NCI-H2196 (cell line): ENCODE results near the gene C22orf15.

Experiments
- DNase-seq: peaks from one replicate; lab custom pipeline; 2025; ENCODE audit not compliant: unreplicated experiment; lab: John Stamatoyannopoulos, UW

Gene C22orf15

DNA sequence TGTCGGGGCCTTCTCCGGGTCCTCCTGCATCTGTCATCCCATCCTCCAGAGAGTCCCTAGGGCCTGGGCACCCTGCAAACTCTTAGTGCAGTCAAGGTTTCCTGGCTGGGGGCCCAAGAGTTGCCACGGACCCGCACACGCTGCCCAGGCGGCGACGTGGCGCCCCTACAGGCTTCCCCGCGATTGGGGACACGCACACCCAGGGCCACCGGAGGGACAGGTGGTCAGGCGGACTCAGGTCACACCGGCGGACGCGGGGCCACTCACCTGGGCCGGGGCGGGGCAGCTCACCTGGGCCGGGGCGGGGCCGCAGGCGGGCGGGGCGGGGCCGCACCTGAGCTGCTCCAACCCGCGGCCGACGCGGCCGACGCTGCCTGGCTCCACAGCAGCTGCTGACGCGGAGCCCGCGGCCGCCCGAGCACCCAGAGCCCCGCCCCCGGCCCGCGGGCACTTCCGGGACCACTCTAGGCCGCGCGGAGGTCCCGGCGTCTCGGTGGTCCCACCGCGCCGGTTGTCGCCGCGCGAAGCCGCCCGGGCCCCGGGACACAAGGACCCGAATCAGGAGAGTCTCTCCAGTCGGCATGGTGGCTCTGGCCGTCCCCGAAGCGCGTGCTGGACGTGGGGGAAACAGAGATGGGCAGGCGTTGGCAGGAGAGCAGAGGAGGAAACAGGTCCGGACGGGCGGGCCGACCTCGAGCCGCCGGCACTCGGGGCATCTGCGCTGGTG, 11.9 kb upstream of the C22orf15 start, which contains the start of gene ZNF70:
Gene ZNF70 (minus strand): TSS at position 399 of the 727 bp plus-strand sequence. CDS start 5,972 bp downstream, outside the sequence.
- DNase-seq = peak; percentile 82

DNA sequence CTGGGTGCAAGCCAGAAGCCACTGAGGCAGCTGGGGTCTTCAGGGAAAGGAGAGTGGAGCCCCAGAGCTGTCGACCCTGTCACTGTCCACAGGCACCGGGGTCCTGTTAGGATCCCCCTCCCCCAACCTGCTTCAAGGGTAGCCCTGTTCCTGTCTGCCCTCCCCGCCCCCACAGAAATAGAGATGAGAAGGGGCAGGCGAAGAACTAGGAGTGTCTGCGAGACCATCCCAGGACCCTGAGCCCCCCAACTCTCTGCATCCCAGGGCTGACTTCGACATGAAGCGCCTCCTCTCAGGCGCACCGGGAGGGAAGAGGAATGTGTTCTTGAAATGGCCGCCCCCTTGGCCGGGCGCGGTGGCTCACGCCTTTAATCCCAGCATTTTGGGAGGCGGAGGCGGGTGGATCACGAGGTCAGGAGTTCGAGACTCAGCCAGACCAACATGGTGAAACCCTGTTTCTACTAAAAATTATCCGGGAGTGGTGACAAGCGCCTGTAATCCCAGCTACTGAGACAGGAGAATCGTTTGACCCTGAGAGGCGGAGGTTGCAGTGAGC, 11.3 kb upstream of the C22orf15 start:
- DNase-seq = no peak

GRCh38 chr22:23752090-23752691, 10.6 kb upstream of the C22orf15 start:
- DNase-seq = no peak

- DNase-seq = no peak
Observed at GRCh38 chr22:23752750-23753149, 10.0 kb upstream of the C22orf15 start.

DNA sequence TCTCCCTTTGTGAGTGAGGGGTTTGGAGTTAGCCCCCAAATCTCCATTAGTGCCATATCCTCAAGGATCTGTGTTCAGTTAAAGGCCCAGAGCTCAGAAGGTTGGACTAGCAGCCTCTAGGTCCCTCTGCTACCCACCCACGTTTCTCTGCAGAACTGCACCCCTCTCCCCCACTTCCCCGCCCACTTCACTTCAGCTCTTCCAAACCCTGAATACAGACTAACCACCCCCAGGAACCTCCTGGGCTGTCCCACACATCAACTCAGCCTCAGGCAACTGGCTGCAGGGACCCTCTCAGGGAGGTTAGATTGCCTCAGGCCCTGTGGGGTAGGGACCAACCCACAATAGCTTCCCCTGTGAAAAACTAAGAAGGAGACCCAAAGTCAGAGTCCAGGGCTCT, 9.4 kb upstream of the C22orf15 start:
- DNase-seq = no peak

DNA sequence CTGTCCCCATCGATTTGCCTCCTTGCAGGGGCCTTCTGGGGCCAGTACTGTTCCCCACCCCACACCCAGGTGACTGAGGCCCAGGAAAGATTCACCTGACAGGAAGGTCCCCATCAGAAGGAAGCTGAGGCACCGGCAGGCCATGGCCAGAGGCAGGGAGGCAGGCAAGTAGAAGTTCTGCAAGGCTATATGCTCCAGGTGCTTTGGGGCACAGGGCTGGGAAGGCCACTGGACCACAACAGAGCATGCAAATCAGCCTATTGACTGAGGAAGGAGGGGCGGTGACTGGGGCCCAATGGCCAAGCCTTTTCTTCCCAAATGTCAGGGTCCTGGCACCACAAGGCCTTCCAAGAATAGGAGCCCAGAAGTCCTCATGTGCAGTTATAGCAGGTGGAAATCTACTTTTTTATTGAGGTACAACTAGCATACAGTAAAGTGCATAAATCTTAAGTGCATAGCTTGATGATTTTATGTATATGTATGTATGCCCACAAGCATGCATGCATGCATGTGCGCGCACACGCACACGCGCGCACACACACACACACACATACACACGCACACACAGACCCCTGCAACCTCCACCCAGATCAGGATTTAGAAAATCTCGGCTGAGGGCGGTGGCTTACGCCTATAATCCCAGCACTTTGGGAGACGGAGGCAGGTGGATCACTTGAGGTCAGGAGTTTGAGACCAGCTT, 8.4 kb upstream of the C22orf15 start, which contains the start of gene VPREB3:
Gene VPREB3 (minus strand): TSS at position 206 of the 700 bp plus-strand sequence. CDS start 62 bp downstream, at position 144.
- no peak for DNase-seq

DNA sequence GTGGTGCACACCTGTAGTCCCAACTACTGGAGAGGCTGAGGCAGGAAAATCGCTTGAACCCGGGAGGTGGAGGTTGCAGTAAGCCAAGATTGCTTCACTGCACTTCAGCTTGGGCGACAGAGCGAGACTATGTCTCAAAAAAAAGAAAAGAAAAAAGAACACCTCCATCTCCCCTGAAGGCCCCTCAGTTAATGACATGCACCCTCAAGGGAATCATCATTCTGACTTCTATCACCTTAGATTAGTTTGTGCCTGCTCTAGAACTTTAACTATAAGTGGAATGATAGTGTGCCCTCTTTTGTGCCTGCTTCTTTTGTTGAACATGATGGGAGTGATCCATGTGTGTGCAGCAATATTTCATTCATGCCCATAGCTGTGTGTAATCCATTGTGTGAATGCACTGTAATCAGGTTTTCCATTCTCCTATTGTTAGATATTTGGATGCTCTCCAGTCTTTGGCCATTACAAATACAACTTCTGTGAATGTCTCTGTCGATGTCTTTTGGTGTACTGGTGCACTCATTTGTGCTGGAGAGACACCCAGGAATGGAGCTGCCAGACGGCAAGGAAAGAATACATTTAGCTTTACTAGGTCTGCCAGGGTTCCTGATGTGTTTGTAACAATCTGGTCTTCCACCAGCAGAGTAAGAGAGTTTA, 7.7 kb upstream of the C22orf15 start:
- DNase-seq = no peak

DNA sequence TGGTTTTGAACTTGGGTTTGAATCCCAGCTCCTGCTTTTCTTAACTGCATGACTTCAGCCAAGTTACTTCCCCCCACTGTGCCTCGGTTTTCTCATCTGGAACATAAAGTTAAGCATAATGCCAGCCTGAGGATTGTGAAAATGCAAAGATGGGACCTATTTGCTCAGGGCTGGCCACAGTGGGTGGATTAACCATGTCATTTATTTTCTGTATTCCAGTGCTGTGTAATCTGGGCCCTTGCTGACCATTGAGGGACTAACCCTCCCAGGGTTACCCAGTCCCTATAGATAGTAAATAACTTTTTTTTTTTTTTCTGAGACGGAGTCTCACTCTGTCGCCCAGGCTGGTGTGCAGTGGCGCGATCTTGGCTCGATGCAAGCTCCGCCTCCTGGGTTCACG, 7.1 kb upstream of the C22orf15 start:
- DNase-seq = no peak

DNA sequence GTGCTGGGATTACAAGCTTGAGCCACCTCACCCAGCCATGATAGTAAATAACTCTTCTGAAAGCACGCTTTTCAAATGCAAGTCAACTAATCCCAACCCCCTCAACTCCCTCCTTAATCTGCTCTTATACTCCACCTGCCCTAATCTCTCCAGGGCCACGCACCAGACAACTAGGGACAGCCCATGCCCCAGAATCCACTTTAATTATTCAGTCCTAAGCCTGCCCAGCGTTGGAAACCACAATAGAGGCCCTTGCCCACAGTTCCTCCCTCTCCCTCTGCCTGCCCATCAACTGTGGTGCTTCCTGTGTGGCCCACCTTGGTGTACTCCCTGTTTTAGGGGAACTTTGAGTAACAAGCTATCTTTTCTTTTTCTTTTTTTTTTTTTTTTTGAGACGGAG, 5.9 kb upstream of the C22orf15 start:
- DNase-seq = no peak

DNA sequence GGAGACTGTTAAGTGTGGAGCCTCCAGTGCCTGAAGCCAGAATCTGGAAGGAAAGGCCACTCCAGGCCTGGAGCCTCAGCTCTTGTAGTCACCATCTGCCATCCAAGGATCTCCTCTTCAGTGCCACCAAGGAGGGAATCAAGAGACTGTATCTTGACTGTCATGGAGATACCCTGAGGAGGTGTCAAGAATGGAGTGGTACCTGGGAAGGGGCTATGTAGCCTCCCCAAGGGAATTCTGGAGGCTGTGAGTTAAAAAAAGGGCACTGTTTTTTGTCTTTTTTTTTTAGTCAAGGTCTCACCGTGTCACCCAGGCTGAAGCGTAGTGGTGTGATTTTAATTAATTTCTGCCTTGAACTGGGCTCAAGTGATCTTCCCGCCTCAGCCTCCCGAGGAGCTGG, 3.2 kb upstream of the C22orf15 start:
- no peak for DNase-seq

- DNase-seq = no peak
Observed at GRCh38 chr22:23760056-23760455, 2.7 kb upstream of the C22orf15 start.

DNA sequence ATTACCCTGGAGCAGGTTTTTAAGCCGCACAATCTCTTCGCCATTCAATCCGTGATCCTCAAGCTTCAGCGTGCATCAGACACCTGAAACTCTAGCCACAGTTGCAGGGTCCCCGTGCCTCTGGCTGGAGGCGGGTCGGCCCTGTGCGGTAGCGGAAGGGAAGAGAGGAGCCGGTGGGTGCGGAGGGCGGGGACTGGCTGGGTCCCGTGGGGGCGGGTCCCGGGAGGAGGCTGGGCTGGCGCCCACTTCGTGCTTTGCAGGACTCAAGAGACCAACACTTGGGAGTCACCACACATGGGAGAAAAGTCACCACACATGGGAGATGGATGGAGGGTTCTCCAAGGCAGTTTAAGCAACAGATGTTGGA, 772 bp downstream of the C22orf15 start:
- DNase-seq = no peak

DNA sequence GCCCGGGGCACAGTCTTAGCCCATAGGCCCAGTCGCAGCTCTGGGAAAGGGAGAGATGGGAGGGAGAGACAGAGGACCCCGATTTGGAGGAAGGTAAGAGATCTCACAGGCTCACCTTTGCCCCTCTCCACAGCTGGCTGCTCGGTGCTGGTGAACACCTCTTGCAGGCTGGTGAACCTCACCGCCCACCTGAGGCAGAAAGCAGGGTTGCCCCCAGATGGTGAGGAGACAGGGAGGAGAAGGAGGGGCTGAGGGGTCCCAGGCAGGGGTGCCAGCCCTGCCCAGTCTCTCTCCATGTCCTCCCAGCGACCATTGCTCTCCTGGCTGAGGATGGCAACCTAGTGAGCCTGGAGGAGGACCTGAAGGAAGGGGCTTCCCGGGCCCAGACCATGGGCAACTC, 1.2 kb downstream of the C22orf15 start:
- no peak for DNase-seq

DNA sequence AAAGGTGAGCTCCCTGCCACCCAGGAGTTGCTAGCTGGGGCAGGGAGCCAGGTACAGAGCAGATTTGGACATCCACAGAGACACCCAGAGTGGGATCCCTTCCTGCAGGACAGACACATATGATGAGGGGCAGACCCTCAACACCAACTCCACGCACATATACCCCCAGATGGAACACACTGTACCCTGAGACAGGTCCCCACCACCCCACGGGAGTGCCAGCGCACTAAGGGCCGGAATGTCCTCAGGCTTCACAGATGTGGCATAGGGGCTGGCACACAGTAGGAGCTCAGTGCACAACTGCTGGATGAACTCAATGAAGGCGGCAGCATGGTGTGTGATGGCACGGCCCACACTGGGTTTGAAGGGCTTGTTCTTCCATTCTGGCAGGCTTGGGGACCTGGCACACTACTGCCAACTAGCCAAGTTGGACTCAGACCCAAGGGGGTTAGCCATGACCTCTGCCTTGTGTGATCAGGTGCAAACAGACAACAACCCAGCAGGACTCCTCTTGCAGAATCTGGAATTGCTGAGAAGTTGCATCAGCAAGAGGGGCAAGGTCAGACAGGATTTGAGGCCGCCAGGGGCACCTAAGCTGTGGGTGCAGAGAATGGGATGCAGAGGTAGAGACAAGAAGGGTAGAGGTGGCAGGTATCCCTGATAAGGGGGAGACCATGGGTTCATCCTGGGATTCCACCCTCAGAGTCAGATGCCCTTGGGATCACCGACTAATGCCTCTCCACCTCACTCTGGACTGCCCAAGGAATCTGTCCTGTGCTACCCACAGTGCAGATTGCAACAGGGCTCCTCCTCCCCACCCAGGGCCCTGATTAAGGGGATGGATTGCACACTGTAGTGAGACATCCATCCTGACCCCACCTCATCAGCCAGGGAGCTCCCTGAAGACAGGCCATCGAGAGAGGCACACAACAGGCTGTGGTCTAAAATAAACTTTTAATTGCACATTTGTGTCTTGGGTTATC, 2.4 kb downstream of the C22orf15 start:
- DNase-seq = no peak

GRCh38 chr22:23767303-23767672, 4.5 kb downstream of the C22orf15 start:
- DNase-seq = no peak

- DNase-seq = peak; percentile 50
Observed at GRCh38 chr22:23767673-23768548, 5.1 kb downstream of the C22orf15 start, which contains the start of gene CHCHD10. Gene CHCHD10 (minus strand): TSS chr22:23767972. CDS start chr22:23767874, 98 bp downstream.

DNA sequence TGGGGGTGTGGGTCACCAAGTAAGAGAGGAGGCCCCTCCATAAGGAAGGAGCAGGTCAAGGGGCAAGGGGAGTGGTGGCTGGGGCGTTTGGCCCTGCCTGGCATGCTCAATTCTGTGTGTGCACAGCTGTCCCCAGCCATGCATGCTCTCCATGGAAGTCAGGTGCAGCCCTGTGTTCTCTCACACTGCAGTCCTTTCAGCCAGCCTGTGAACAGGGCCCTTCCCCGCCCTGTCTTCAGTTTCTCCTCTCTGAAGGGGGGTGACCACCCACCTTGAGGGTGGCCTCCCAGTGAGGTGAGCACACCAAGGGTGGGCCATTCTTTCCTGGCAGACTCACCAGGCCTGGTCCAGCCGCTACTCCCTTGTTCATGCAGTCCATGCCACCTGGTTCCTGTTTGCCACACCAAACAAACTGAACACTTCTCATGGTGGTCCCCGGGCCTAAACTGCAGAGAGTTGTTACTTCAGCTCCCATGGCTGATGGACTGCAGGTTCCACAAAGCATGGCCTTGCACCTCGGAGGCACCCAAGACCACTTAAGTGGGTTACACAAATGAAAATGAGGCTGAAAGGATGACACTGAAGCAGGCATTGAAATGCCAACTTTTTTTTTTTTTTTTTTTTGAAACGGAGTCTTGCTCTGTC, 6.7 kb downstream of the C22orf15 start:
- no peak for DNase-seq

DNA sequence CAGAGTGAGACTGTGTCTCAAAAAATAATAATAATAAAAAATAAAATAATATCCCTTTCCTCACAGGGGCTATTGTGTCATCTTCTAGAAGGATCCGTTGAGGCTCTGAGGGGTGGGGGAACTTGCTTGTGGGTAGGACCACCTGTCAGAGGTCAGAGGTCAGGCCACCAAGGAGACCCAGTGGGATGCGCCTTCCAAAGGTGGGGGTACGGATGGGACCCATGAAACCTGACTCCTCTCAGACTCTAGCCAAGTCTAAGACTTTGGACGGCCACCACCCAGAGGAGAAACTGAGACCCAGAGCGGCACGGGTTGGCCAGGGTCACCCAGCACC, 9.5 kb downstream of the C22orf15 start:
- DNase-seq = no peak
